Brain microvascular endothelial cell (primary cell): Measurements from ENCODE around the gene SNU13.
A peak's percentile ranks its signal among the peaks of the same experiment; 100 is the strongest.
"Not testable (repeated sequence)": the region's sequence is repeated elsewhere in the genome, so short reads cannot be mapped to it uniquely, and the experiment has no call there.

Experiments used
- DNase-seq: peaks from one replicate; pipeline ENCODE4 v3.0.0-alpha.2; 2020
- H3K27ac ChIP-seq: fragments of 250-450 bp; sonication (Bioruptor Pico); 2 replicates; pipeline ENCODE4 v1.5.1; 2020; ENCODE audit warnings: mild to moderate bottlenecking, moderate library complexity
- H3K27me3 ChIP-seq: fragments of 250-450 bp; sonication (Bioruptor Pico); replicated peaks from 2 replicates; pipeline ENCODE4 v1.5.1; 2020; ENCODE audit warnings: mild to moderate bottlenecking
- H3K36me3 ChIP-seq: fragments of 250-450 bp; sonication (Bioruptor Pico); replicated peaks from 2 replicates; pipeline ENCODE4 v1.5.1; 2020; ENCODE audit warnings: mild to moderate bottlenecking
- H3K4me3 ChIP-seq: 2 replicates; pipeline ENCODE4 v1.5.1; 2011; ENCODE audit warnings: low read depth, mild to moderate bottlenecking, control low read depth, low read length, moderate library complexity
- CTCF ChIP-seq: IDR thresholded peaks from 2 replicates; pipeline ENCODE4 v1.5.1; 2011; ENCODE audit warnings: low read depth, mild to moderate bottlenecking, moderate library complexity, low read length, control low read depth, inconsistent platforms; ENCODE audit errors: missing control alignments
- in situ Hi-C: cut with HindIII; loops from 2 replicates; pipeline ENCODE4 v1.10.0; 2017; ENCODE audit warnings: low sequenced_read_pairs, low pct_ligation_motif_present

The SNU13 gene

GRCh38 chr22:41674846-41675340, 13.8 kb downstream of the SNU13 start:
- Histone ChIP-seq H3K27ac (no peak overlapping the region), H3K36me3 (peaks cover 26% of the 10 kb centered on the region), H3K27me3 (no peaks in the 10 kb centered on the region), H3K4me3 (no peak overlapping the region)
- TF ChIP-seq CTCF = no peak
- DNase-seq = no peak
- in situ Hi-C loops = no loop called here

GRCh38 chr22:41672780-41673509, 15.7 kb downstream of the SNU13 start:
- peak; percentile 59 for TF ChIP-seq CTCF
- H3K4me3 ChIP-seq = no peak overlapping the region
- H3K36me3 ChIP-seq = peaks cover 12% of the 10 kb centered on the region
- no peaks in the 10 kb centered on the region for H3K27me3 ChIP-seq
- no peak for DNase-seq
- H3K27ac ChIP-seq = no peak overlapping the region
- in situ Hi-C loops = no loop called here

- in situ Hi-C loops, H3K27me3 ChIP-seq, H3K4me3 ChIP-seq, DNase-seq, H3K27ac ChIP-seq: not testable (repeated sequence)
- peaks cover 10% of the 10 kb centered on the region for H3K36me3 ChIP-seq
Observed at GRCh38 chr22:41672096-41672495, 16.6 kb downstream of the SNU13 start.

GRCh38 chr22:41668971-41669911, 19.4 kb downstream of the SNU13 start:
- no peak overlapping the region for H3K4me3 ChIP-seq
- H3K27ac ChIP-seq = peak overlapping the region; percentile 69
- H3K36me3 ChIP-seq = peaks cover 11% of the 10 kb centered on the region
- peak; percentile 73 for DNase-seq
- no peak for TF ChIP-seq CTCF
- no peaks in the 10 kb centered on the region for H3K27me3 ChIP-seq
- in situ Hi-C loops = no loop called here

GRCh38 chr22:41664951-41665350, 23.7 kb downstream of the SNU13 start:
- no peak for DNase-seq
- TF ChIP-seq CTCF = no peak
- Histone ChIP-seq H3K36me3 (peaks cover 47% of the 10 kb centered on the region), H3K27me3 (no peaks in the 10 kb centered on the region), H3K27ac (no peak overlapping the region), H3K4me3 (no peak overlapping the region)
- in situ Hi-C loops = no loop called here

- TF ChIP-seq CTCF = no peak
- no peak overlapping the region for H3K27ac ChIP-seq
- no peaks in the 10 kb centered on the region for H3K27me3 ChIP-seq
- in situ Hi-C loops = no loop called here
- no peak overlapping the region for H3K4me3 ChIP-seq
- no peak for DNase-seq
- H3K36me3 ChIP-seq = peaks cover 52% of the 10 kb centered on the region
Observed at GRCh38 chr22:41664490-41664889, 24.2 kb downstream of the SNU13 start.

GRCh38 chr22:41663594-41663993, 25.1 kb downstream of the SNU13 start:
- H3K4me3 ChIP-seq, H3K27me3 ChIP-seq, H3K27ac ChIP-seq, DNase-seq, in situ Hi-C loops: not testable (repeated sequence)
- peaks cover 61% of the 10 kb centered on the region for H3K36me3 ChIP-seq
